Measurements from ENCODE around the gene PATZ1.

The PATZ1 gene

DNA sequence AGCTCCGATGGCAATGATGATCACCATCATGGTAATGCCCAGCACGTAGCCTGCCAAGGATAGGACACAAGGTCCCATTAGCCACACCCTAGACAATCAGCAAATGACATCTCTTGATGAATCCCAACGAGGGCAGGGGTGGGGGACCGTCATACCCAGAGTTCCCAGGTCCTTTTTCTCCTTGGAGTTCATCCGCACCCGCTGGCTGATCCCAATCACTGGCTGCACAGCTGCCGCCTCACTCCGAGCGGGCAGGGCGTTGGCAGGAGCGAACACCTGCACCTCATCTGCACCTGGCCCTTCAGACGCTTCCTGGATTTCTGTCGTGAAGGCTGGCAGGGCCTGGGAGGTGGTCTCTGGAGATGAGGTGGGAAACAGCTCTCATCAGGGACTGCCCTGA, 56.8 kb downstream of the PATZ1 start:
- H3K9me3 ChIP-seq (ENCODE audit: control insufficient read depth, low read length): no peaks in the 10 kb centered on the region
- peaks cover 21% of the 10 kb centered on the region for H3K4me1 ChIP-seq (ENCODE audit: control insufficient read depth, insufficient read depth, low read length, poor library complexity, severe bottlenecking)
- H3K27ac ChIP-seq (ENCODE audit: low read depth, low read length, severe bottlenecking): no peak overlapping the region
- H3K4me3 ChIP-seq (ENCODE audit: extremely low read depth, insufficient read depth, low read length, poor library complexity, severe bottlenecking): no peak overlapping the region
- H3K36me3 ChIP-seq (ENCODE audit: control insufficient read depth, insufficient read depth, low read length): peaks cover 26% of the 10 kb centered on the region
- 87 to 93% methylated on average over 10 to 13 of the region's 13 CpGs for WGBS, 2 experiments (ENCODE audit: insufficient coverage in 2 of 2)

DNA sequence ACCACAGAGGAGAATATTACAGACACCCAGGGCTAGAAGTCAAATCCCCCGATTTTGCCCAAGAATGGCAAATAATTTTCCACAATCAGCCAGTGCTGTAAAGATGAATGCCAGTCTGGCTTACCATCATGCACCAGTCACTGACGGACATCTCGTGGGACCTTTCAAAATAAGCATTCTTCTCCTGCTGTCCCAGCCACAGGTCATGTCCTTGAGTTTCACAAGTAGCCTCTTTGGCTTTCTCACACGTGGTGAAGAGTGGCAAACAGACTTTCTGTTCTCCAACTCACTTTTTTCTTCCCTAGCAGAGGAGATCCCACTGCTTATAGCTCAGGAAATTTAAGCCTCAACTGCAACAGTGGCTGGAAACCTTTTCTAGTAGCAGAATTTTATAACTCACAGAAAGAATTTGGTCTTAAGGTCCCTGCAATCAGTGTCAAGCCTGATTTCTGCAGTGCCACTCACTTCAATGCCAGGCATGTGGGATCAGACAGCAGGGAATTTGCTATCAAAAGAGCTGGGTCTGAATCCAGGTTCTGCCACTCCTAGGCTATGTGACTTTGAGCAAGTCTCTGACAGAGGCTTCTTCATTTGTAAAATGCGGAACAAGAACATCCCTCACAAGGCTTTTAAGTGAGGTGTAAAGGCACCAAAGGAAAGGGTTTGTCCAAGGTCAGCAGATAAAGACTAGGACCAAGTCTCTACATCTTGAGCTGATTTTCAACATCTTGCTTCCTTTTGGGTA, 57.5 kb downstream of the PATZ1 start:
- Histone ChIP-seq H3K4me1 (ENCODE audit: control insufficient read depth, insufficient read depth, low read length, poor library complexity, severe bottlenecking) (peaks cover 21% of the 10 kb centered on the region), H3K36me3 (ENCODE audit: control insufficient read depth, insufficient read depth, low read length) (peaks cover 30% of the 10 kb centered on the region)
- WGBS, 2 experiments (ENCODE audit: insufficient coverage in 2 of 2): 77 to 79% methylated on average over 4 to 5 of the region's 5 CpGs

DNA sequence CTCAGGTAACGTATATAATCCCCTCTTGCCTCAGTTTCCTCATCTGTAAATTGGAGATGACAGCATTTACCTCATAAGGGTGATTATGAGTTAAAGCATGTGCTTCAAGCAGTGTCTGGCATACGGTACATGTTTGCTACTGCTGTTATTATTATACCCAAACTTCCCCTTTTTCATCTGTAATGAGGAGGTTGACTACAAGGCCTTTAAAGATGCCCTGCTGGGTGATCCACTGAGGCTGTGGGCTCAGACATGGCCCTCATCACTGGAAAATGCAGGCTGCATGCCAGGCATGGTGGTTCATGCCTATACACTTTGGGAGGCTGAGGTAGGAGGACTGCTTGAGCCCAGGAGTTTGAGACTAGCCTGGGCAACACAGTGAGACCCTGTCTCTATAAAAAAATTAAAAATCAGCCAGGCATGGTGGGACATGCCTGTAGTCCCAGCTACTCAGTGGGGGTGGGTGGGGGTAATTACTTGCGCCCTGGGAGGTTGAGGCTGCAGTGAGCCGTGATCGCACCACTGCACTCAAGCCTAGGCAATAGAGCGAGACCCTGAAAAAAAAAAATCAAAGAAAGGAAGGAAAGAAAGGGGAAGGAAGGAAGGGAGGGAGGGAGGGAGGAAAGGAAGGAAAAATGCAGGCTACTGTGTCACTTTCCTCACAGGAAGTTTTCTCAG, 58.2 kb downstream of the PATZ1 start:
- Histone ChIP-seq H3K27ac (ENCODE audit: low read depth, low read length, severe bottlenecking) (no peak overlapping the region), H3K4me3 (ENCODE audit: extremely low read depth, insufficient read depth, low read length, poor library complexity, severe bottlenecking) (no peak overlapping the region), H3K4me1 (ENCODE audit: control insufficient read depth, insufficient read depth, low read length, poor library complexity, severe bottlenecking) (peaks cover 17% of the 10 kb centered on the region), H3K9me3 (ENCODE audit: control insufficient read depth, low read length) (no peaks in the 10 kb centered on the region), H3K36me3 (ENCODE audit: control insufficient read depth, insufficient read depth, low read length) (peaks cover 31% of the 10 kb centered on the region)
- WGBS, 2 experiments (ENCODE audit: insufficient coverage in 2 of 2): 85 to 100% methylated on average over 1 to 4 of the region's 6 CpGs

More for the DNA sequence above, 57.5 kb downstream of the PATZ1 start:
- Histone ChIP-seq H3K27ac (ENCODE audit: low read depth, low read length, severe bottlenecking) (no peak overlapping the region), H3K4me3 (ENCODE audit: extremely low read depth, insufficient read depth, low read length, poor library complexity, severe bottlenecking) (no peak overlapping the region), H3K9me3 (ENCODE audit: control insufficient read depth, low read length) (no peaks in the 10 kb centered on the region)

DNA sequence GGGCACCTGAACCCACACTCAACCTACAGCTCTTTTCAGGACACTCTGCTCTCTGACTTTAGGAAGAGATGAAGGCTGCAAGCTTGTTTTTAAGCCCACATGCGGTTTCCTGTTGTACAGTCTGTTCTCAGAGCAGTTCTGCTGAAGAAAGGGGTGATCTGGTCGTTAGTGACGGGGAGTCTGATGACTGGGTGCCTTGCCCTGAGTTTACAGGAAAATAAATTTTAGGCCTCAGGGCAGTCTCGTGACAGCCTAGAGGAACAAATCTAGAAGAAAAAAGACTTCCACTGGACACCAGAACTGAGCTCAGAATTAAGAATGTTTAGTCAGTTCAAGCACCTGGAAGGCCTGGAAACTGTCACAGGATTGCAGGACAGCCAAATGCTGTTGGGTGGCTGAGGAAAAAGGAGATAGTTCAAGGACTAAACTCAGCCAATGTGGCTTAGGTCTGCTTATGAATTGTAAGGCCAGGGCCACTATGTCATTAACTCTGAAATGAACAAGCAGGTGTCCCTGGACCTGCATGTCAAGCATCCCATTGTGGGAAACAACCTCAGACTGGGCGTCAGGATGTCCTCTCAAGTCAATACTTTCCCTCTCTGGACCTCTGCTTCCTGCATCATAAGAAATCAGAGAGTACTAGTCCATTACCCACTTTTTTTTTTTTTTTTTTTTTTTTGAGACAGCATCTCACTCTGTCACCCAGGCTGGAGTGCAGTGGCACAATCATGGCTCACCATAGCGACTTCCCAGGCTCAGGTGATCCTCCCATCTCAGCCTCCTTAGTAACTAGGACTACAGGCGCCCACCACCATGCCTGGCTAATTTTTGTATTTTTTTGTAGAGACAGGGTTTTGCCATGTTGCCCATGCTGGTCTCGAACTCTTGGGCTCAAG, 59.5 kb downstream of the PATZ1 start:
- Histone ChIP-seq H3K9me3 (ENCODE audit: control insufficient read depth, low read length) (no peaks in the 10 kb centered on the region), H3K4me3 (ENCODE audit: extremely low read depth, insufficient read depth, low read length, poor library complexity, severe bottlenecking) (no peak overlapping the region), H3K36me3 (ENCODE audit: control insufficient read depth, insufficient read depth, low read length) (peaks cover 43% of the 10 kb centered on the region), H3K4me1 (ENCODE audit: control insufficient read depth, insufficient read depth, low read length, poor library complexity, severe bottlenecking) (peaks cover 8% of the 10 kb centered on the region), H3K27ac (ENCODE audit: low read depth, low read length, severe bottlenecking) (no peak overlapping the region)
- 96 to 100% methylated on average over 6 to 8 of the region's 8 CpGs for WGBS, 2 experiments (ENCODE audit: insufficient coverage in 2 of 2)

DNA sequence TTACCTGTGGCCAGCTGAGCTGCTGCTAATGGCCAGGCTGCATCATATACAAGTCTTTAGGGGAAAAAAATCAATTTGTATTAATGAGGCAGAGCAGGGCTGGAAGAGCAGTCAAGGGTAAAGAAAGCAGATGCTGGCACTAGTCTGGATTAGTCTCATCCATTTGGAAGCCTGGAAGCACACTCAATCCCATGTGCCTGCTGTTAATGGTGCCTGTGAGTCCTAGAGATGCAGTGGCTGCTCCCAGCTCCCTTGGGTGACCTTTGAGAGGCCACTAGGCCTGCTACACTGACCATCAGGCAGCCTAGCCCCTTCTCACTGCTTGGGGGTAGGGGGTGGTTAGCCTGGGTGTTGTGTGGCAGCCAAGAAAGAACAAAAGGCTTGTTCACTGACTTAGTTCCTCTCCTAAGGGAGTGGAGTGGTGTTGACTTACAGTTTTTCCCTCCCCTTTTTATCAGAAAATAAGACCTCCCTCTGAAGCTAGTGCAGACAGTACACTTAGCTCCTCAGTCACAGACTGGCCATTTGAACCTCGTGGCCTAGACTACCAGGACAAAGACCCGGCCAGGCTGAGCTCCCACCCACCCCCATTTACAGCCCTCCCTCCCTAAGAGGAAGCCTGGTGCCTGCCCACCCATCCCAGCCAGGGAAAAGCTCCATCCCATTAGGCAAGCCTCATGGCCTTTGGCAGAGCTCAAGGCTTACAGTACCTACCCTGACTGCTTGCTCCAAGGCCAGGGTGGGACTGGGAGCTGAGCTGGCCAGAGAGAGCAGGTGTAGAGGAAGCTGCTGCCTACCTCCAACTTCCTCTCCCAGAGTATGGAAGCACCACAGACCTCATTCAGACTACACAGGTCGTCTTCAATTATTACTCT, 61.6 kb downstream of the PATZ1 start:
- peaks cover 55% of the 10 kb centered on the region for H3K36me3 ChIP-seq (ENCODE audit: control insufficient read depth, insufficient read depth, low read length)
- H3K9me3 ChIP-seq (ENCODE audit: control insufficient read depth, low read length): no peaks in the 10 kb centered on the region
- no peak overlapping the region for H3K4me3 ChIP-seq (ENCODE audit: extremely low read depth, insufficient read depth, low read length, poor library complexity, severe bottlenecking)
- WGBS, 2 experiments (ENCODE audit: insufficient coverage in 2 of 2): 53 to 61% methylated on average over 2 to 3 of the region's 3 CpGs
- H3K27ac ChIP-seq (ENCODE audit: low read depth, low read length, severe bottlenecking): peak overlapping the region; percentile 57
- peaks cover 6% of the 10 kb centered on the region for H3K4me1 ChIP-seq (ENCODE audit: control insufficient read depth, insufficient read depth, low read length, poor library complexity, severe bottlenecking)

DNA sequence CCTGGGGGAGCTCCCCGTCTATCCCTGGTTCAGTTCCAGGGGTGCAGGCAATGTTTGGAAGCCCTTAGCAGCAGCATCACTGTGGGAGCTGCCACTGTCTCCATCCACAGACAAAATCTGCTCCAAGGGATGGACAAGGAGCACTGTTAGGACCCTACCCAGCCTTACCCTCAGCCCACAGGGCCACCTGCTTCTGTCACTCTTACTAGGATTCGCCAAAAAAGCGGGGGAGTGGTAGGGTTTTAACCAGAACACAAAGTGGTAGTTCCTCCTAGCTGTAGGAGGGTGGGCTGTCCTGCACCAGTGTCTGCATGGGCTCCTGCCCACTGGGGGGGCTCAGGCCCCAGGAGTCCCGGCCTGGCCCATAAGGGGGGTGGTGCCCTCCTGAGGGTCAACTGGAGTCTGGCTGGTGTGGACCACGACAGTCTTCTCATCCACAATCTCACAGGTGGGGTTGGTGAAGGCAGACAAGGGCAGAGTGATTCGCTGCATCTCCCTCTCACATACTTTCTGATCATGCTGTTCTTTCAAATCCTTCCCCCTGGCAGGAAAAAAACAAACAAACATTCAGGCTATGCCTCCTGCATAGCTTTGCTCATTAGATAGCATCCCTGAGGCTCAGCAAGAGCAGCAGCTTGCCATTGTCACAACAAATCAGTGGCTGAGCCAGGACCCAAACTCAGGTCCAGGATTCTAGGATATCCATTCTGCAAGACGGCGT, 63.2 kb downstream of the PATZ1 start:
- 82 to 100% methylated on average over 3 to 5 of the region's 8 CpGs for WGBS, 2 experiments (ENCODE audit: insufficient coverage in 2 of 2)

DNA sequence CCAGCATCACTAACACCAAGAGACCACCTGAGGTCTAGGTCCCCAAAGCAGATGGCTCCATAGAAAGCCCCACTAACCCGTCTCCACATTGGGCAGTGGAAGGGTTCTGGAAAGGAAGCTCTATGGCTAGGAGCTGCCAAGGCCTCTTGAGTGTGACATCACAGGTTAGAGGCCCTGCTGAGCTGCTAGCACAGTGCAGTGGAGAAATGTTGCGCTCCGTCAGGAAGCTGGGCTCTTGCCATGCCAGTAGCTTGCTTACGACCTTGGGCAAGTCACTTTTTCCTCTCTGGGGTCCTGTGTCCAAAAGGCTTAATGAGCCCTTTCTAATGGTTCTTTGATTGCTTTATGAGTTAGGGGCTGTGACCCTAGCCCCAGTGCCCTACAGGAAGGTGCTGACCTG, 64.4 kb downstream of the PATZ1 start:
- WGBS, 2 experiments (ENCODE audit: insufficient coverage in 2 of 2): 86 to 93% methylated on average over 3 to 4 of the region's 4 CpGs
- peaks cover 64% of the 10 kb centered on the region for H3K36me3 ChIP-seq (ENCODE audit: control insufficient read depth, insufficient read depth, low read length)
- no peaks in the 10 kb centered on the region for H3K4me1 ChIP-seq (ENCODE audit: control insufficient read depth, insufficient read depth, low read length, poor library complexity, severe bottlenecking)
- no peaks in the 10 kb centered on the region for H3K9me3 ChIP-seq (ENCODE audit: control insufficient read depth, low read length)
- no peak overlapping the region for H3K27ac ChIP-seq (ENCODE audit: low read depth, low read length, severe bottlenecking)
- no peak overlapping the region for H3K4me3 ChIP-seq (ENCODE audit: extremely low read depth, insufficient read depth, low read length, poor library complexity, severe bottlenecking)

More for the DNA sequence above, 63.2 kb downstream of the PATZ1 start:
- Histone ChIP-seq H3K9me3 (ENCODE audit: control insufficient read depth, low read length) (no peaks in the 10 kb centered on the region), H3K27ac (ENCODE audit: low read depth, low read length, severe bottlenecking) (no peak overlapping the region), H3K4me1 (ENCODE audit: control insufficient read depth, insufficient read depth, low read length, poor library complexity, severe bottlenecking) (no peaks in the 10 kb centered on the region), H3K4me3 (ENCODE audit: extremely low read depth, insufficient read depth, low read length, poor library complexity, severe bottlenecking) (no peak overlapping the region), H3K36me3 (ENCODE audit: control insufficient read depth, insufficient read depth, low read length) (peaks cover 54% of the 10 kb centered on the region)

DNA sequence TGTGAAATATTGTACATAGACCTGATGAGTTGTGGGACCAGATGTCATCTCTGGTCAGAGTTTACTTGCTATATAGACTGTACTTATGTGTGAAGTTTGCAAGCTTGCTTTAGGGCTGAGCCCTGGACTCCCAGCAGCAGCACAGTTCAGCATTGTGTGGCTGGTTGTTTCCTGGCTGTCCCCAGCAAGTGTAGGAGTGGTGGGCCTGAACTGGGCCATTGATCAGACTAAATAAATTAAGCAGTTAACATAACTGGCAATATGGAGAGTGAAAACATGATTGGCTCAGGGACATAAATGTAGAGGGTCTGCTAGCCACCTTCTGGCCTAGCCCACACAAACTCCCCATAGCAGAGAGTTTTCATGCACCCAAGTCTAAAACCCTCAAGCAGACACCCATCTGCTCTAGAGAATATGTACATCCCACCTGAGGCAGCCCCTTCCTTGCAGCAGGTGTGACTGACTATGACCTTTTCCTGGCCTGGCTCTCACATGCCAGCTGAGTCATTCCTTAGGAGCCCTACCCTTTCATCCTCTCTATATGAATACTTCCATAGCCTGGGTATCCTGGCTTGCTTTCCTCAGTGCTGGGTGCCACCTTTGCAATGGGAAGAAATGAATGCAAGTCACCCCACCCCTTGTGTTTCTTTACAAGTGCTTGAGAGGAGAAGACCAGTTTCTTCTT, 66.2 kb downstream of the PATZ1 start:
- H3K27ac ChIP-seq (ENCODE audit: low read depth, low read length, severe bottlenecking): no peak overlapping the region

DNA sequence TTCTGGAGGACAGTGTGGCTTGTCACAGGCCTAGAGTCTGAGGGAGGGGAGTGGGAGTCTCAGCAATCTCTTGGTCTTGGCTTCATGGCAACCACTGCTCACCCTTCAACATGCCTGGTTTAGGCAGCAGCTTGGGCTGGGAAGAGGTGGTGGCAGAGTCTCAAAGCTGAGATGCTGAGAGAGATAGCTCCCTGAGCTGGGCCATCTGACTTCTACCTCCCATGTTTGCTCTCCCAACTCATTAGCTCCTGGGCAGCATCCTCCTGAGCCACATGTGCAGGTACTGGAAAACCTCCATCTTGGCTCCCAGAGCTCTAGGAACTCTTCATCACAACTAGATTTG, 66.8 kb downstream of the PATZ1 start:
- no peaks in the 10 kb centered on the region for H3K9me3 ChIP-seq (ENCODE audit: control insufficient read depth, low read length)
- H3K27ac ChIP-seq (ENCODE audit: low read depth, low read length, severe bottlenecking): no peak overlapping the region
- H3K36me3 ChIP-seq (ENCODE audit: control insufficient read depth, insufficient read depth, low read length): peaks cover 76% of the 10 kb centered on the region
- no peaks in the 10 kb centered on the region for H3K4me1 ChIP-seq (ENCODE audit: control insufficient read depth, insufficient read depth, low read length, poor library complexity, severe bottlenecking)
- H3K4me3 ChIP-seq (ENCODE audit: extremely low read depth, insufficient read depth, low read length, poor library complexity, severe bottlenecking): no peak overlapping the region

More for the DNA sequence above, 66.2 kb downstream of the PATZ1 start:
- H3K9me3 ChIP-seq (ENCODE audit: control insufficient read depth, low read length): no peaks in the 10 kb centered on the region
- no peak overlapping the region for H3K4me3 ChIP-seq (ENCODE audit: extremely low read depth, insufficient read depth, low read length, poor library complexity, severe bottlenecking)
- peaks cover 69% of the 10 kb centered on the region for H3K36me3 ChIP-seq (ENCODE audit: control insufficient read depth, insufficient read depth, low read length)
- H3K4me1 ChIP-seq (ENCODE audit: control insufficient read depth, insufficient read depth, low read length, poor library complexity, severe bottlenecking): no peaks in the 10 kb centered on the region

Data from mesodermal cell (in vitro differentiated cells).